CD14-positive monocyte (primary cell): ENCODE measurements around the gene PCARE. TPM values are rescaled to one million over a fixed set of nuclear protein-coding genes. Genes with fewer than 3 reads are reported as not detected.

Source experiments
- DNase-seq, 3 donors: peaks; one replicate each; pipeline ENCODE4 v3.0.0-alpha.2; 2011 to 2022
- H2AFZ ChIP-seq: 2 replicates; pipeline ENCODE4 v1.6.0; 2012; ENCODE audit warnings: mild to moderate bottlenecking, low read depth, low read length, inconsistent platforms; ENCODE audit not compliant: insufficient read depth, poor library complexity, severe bottlenecking
- H3K27ac ChIP-seq, 2 donors: 1 replicate in 1 of 2; 2 replicates in 1 of 2; pipeline ENCODE4 v1.5.1; 2012 to 2013; ENCODE audit warnings: low read length in 2 of 2, control low read depth in 1 of 2, inconsistent platforms in 1 of 2, low read depth in 1 of 2, mild to moderate bottlenecking in 1 of 2
- H3K27me3 ChIP-seq, 2 donors: one replicate each; pipeline versions ENCODE4 v1.6.0 to v1.6.1; 2011 to 2013; ENCODE audit warnings: low read length in 2 of 2; ENCODE audit not compliant: control insufficient read depth in 2 of 2, insufficient read depth in 2 of 2
- H3K36me3 ChIP-seq, 2 donors: replicated peaks in 1 of 2; 1 replicate in 1 of 2; 2 replicates in 1 of 2; pipeline versions ENCODE4 v1.5.1 to v1.6.1; 2012 to 2013; ENCODE audit warnings: low read length in 2 of 2, control low read depth in 1 of 2, inconsistent platforms in 1 of 2, mild to moderate bottlenecking in 1 of 2; ENCODE audit not compliant: insufficient read depth in 2 of 2, control insufficient read depth in 1 of 2
- H3K4me1 ChIP-seq, 2 donors: 1 replicate in 1 of 2; 2 replicates in 1 of 2; pipeline versions ENCODE4 v1.5.1 to v1.6.1; 2012 to 2013; ENCODE audit warnings: low read length in 2 of 2, control low read depth in 1 of 2, inconsistent platforms in 1 of 2, mild to moderate bottlenecking in 1 of 2, moderate library complexity in 1 of 2; ENCODE audit not compliant: insufficient read depth in 2 of 2, control insufficient read depth in 1 of 2
- H3K4me2 ChIP-seq: replicated peaks from 2 replicates; pipeline ENCODE3; 2012; ENCODE audit warnings: low read length, moderate library complexity, mild to moderate bottlenecking; ENCODE audit not compliant: poor library complexity, severe bottlenecking; ENCODE audit errors: extremely low read depth
- H3K4me3 ChIP-seq, 3 experiments: fragments of 200-600 bp in 1 of 3; sonication (generic) in 1 of 3; replicated peaks in 1 of 3; 1 replicate in 2 of 3; 2 replicates in 1 of 3; pipeline ENCODE4 v1.5.1; 2011 to 2013; ENCODE audit warnings: low read length in 3 of 3, mild to moderate bottlenecking in 3 of 3, control low read depth in 2 of 3, low read depth in 2 of 3, inconsistent platforms in 1 of 3, moderate library complexity in 1 of 3
- H3K79me2 ChIP-seq: 2 replicates; pipeline ENCODE4 v1.6.0; 2012; ENCODE audit warnings: mild to moderate bottlenecking, control low read depth, inconsistent platforms, low read length, moderate library complexity; ENCODE audit not compliant: insufficient read depth
- H3K9ac ChIP-seq: 2 replicates; pipeline ENCODE4 v1.6.0; 2017; ENCODE audit warnings: low read length, mild to moderate bottlenecking; ENCODE audit not compliant: insufficient read depth, poor library complexity, severe bottlenecking
- H3K9me3 ChIP-seq, 2 donors: replicated peaks in 1 of 2; 1 replicate in 1 of 2; 2 replicates in 1 of 2; pipeline versions ENCODE4 v1.5.1 to v1.6.1; 2012 to 2013; ENCODE audit warnings: low read length in 2 of 2, control low read depth in 1 of 2; ENCODE audit not compliant: control insufficient read depth in 1 of 2, insufficient read depth in 1 of 2
- H4K20me1 ChIP-seq: 2 replicates; pipeline ENCODE4 v1.6.0; 2012; ENCODE audit warnings: mild to moderate bottlenecking, low read length, control low read depth, moderate library complexity; ENCODE audit not compliant: insufficient read depth
- H3K27ac Mint-ChIP-seq, 7 donors: one replicate each; pipeline ENCODE4 v1.8.0; 2020; ENCODE audit warnings: mild to moderate bottlenecking in 7 of 7, mixed read lengths in 7 of 7, moderate library complexity in 6 of 7, inconsistent platforms in 2 of 7
- H3K27me3 Mint-ChIP-seq, 3 donors: one replicate each; pipeline ENCODE4 v1.8.0; 2021 to 2022; ENCODE audit warnings: low read depth in 3 of 3, mild to moderate bottlenecking in 3 of 3, mixed read lengths in 3 of 3, moderate library complexity in 3 of 3, inconsistent platforms in 1 of 3
- H3K36me3 Mint-ChIP-seq, 2 donors: one replicate each; pipeline ENCODE4 v1.8.0; 2020; ENCODE audit warnings: mixed read lengths in 2 of 2, inconsistent platforms in 1 of 2, mild to moderate bottlenecking in 1 of 2
- H3K4me1 Mint-ChIP-seq: one replicate; pipeline ENCODE4 v1.8.0; 2020; ENCODE audit warnings: mild to moderate bottlenecking, mixed read lengths
- H3K4me3 Mint-ChIP-seq, 2 donors: one replicate each; pipeline ENCODE4 v1.8.0; 2020; ENCODE audit warnings: mild to moderate bottlenecking in 2 of 2, mixed read lengths in 2 of 2, moderate library complexity in 1 of 2
- H3K9me3 Mint-ChIP-seq, 7 donors: one replicate each; pipeline ENCODE4 v1.8.0; 2020 to 2022; ENCODE audit warnings: mixed read lengths in 7 of 7, mild to moderate bottlenecking in 6 of 7, moderate library complexity in 6 of 7, inconsistent platforms in 2 of 7
- CTCF ChIP-seq: fragments of 200-600 bp; IDR thresholded peaks from one replicate; pipeline ENCODE4 v1.8.0; 2022; ENCODE audit warnings: antibody characterized with exemption, mild to moderate bottlenecking
- WGBS: methylation state at CpG from one replicate; pipeline ENCODE4 v1.1.5; 2013; ENCODE audit warnings: missing lambda C conversion rate; ENCODE audit not compliant: insufficient coverage; 5-methylcytosine and 5-hydroxymethylcytosine counted together
- intact Hi-C, 2 donors: fragments of 100-400 bp; cut with micrococcal nuclease; formaldehyde crosslinking; loops; one replicate each; pipeline versions ENCODE4 v1.15.0 to v1.15.1; 2023
- polyA plus RNA-seq, 3 donors: library from polyadenylated mRNA; depleted of rRNA in 1 of 3; unstranded in 2 of 3; stranded (reverse) in 1 of 3; fragments of 300-500 nt in 2 of 3; fragments of >200 nt in 1 of 3; fragmentation: Illumina TruSeq in 2 of 3; gene quantifications; 1 replicate in 2 of 3; 2 replicates in 1 of 3; pipeline ENCODE4 v1.2.3, GENCODE V29; 2012 to 2021

Gene PCARE
- polyA plus RNA-seq, 3 donors = not detected

- Histone ChIP-seq H3K27ac (peak overlapping the region; percentile 82 to 95), H3K79me2 (peaks cover 9% of the 10 kb centered on the region), H3K9ac (peak overlapping the region; percentile 81), H3K4me3 (peak overlapping the region; percentile 47 to 70 (median 48)), H3K4me2 (peak overlapping the region; percentile 94), H4K20me1 (peaks cover 11% of the 10 kb centered on the region), H3K4me1 (peaks cover 31 to 45% of the 10 kb centered on the region in 2 donors), H3K27me3 (no peaks in the 10 kb centered on the region), H3K36me3 (no peaks in the 10 kb centered on the region), H2AFZ (peak overlapping the region; percentile 75), H3K9me3 (no peaks in the 10 kb centered on the region)
- peak overlapping the region; percentile 96 to 99 (median 99) for H3K27ac Mint-ChIP-seq
- no peaks in the 10 kb centered on the region for H3K9me3 Mint-ChIP-seq
- no peak for DNase-seq
- peak overlapping the region; percentile 84 to 90 for H3K4me3 Mint-ChIP-seq
- peaks cover 2 to 5% of the 10 kb centered on the region in 2 donors for H3K36me3 Mint-ChIP-seq
- intact Hi-C loops = loop anchor here in 1 of 2 donors (10.0 kb wide), 2 partner anchors 100 to 160 kb away; no protein-coding TSS in a partner anchor
- peaks cover 43% of the 10 kb centered on the region for H3K4me1 Mint-ChIP-seq
- TF ChIP-seq CTCF = no peak
- peaks cover 0 to 12% (median 2%) of the 10 kb centered on the region in 3 donors for H3K27me3 Mint-ChIP-seq
- WGBS = 85% methylated on average over 10 of the region's 10 CpGs
These were observed 40.2 kb upstream of the PCARE start for GRCh38 chr2:29114586-29114945.

- WGBS = 13% methylated on average over 1 of the region's 4 CpGs
- DNase-seq = peak; percentile 89 to 97 (median 93)
- H3K27ac ChIP-seq = peak overlapping the region; percentile 82 to 95
- peaks cover 9% of the 10 kb centered on the region for H3K79me2 ChIP-seq
- no peaks in the 10 kb centered on the region for H3K36me3 ChIP-seq
- H3K4me3 ChIP-seq = peak overlapping the region; percentile 47 to 70 (median 48)
- H3K4me2 ChIP-seq = peak overlapping the region; percentile 94
- peaks cover 4% of the 10 kb centered on the region for H4K20me1 ChIP-seq
- no peak for TF ChIP-seq CTCF
- peaks cover 0 to 14% (median 3%) of the 10 kb centered on the region in 3 donors for H3K27me3 Mint-ChIP-seq
- no peaks in the 10 kb centered on the region for H3K9me3 Mint-ChIP-seq
- peaks cover 28 to 39% of the 10 kb centered on the region in 2 donors for H3K4me1 ChIP-seq
- peak overlapping the region; percentile 96 to 99 (median 99) for H3K27ac Mint-ChIP-seq
- peak overlapping the region; percentile 81 for H3K9ac ChIP-seq
- H3K4me3 Mint-ChIP-seq = peak overlapping the region; percentile 84 to 90
- H2AFZ ChIP-seq = no peak overlapping the region
- no peaks in the 10 kb centered on the region for H3K9me3 ChIP-seq
- H3K36me3 Mint-ChIP-seq = peaks cover 2 to 5% of the 10 kb centered on the region in 2 donors
- peaks cover 37% of the 10 kb centered on the region for H3K4me1 Mint-ChIP-seq
- no peaks in the 10 kb centered on the region for H3K27me3 ChIP-seq
- intact Hi-C loops = loop anchor here in 1 of 2 donors (10.0 kb wide), 2 partner anchors 99 to 159 kb away; no protein-coding TSS in a partner anchor
These were observed 39.6 kb upstream of the PCARE start for GRCh38 chr2:29113891-29114321.
